K562 (cell line): ENCODE data around the gene SRI. TPM values are rescaled to one million over a fixed set of nuclear protein-coding genes. Genes with fewer than 3 reads are reported as not detected.

Experiments
- ATAC-seq: fragments of 200-7000 bp; cut with Tn5 transposase; 3 replicates; pipeline ENCODE4 v1.9.1; 2020; ENCODE audit warnings: moderate library complexity
- BruUV-seq: library from RNA; stranded (reverse); fragments of 400-500 nt; replicated peaks from 2 replicates; lab custom pipeline; 2021; lab: Mats Ljungman, UMichigan
- CTCF ChIA-PET: fragments of 300-600 bp; formaldehyde crosslinking; extraction: SDS; loops from one replicate; lab custom pipeline; 2021; ENCODE audit warnings: low intra/inter-chr PET ratio; lab: Yijun Ruan, JAX
- POLR2A ChIA-PET: fragments of 300-600, 350-650 bp; sonication (Branson Sonifier 250); formaldehyde crosslinking; extraction: SDS; loops from one replicate; lab custom pipeline; 2021; ENCODE audit warnings: antibody characterized with exemption, inconsistent platforms; lab: Yijun Ruan, JAX
- DNase-seq, 4 experiments: peaks; one replicate each; pipeline versions ENCODE4 v3.0.0 to v3.0.0-alpha.2; 2011 to 2018; ENCODE audit warnings: low spot score in 3 of 4, mixed read lengths in 3 of 4; ENCODE audit errors: extremely low read depth in 1 of 4
- FAIRE-seq: peaks from 2 replicates; lab custom pipeline; 2011; peaks lifted over from hg19 to GRCh38; lab: Jason Lieb, UNC
- H2AFZ ChIP-seq: 2 replicates; pipeline ENCODE4 v1.6.0; 2011; ENCODE audit warnings: low read depth, low read length, control low read depth, inconsistent platforms
- H3K27ac ChIP-seq: fragments of 200-600 bp; 3 replicates; pipeline ENCODE4 v1.8.0; 2011; ENCODE audit warnings: low read depth, mild to moderate bottlenecking, control low read depth, inconsistent platforms, low read length, moderate library complexity, mixed read lengths; ENCODE audit errors: extremely low read depth
- H3K27me3 ChIP-seq, 2 experiments: fragments of 300-600 bp in 1 of 2; 2 replicates in 1 of 2; 3 replicates in 1 of 2; pipeline versions ENCODE4 v1.6.0 to v1.8.0; 2011; ENCODE audit warnings: inconsistent platforms in 2 of 2, low read length in 2 of 2, mild to moderate bottlenecking in 1 of 2, mixed read lengths in 1 of 2, moderate library complexity in 1 of 2; ENCODE audit not compliant: control insufficient read depth in 2 of 2, insufficient read depth in 2 of 2
- H3K36me3 ChIP-seq: fragments of 300-600 bp; 3 replicates; pipeline ENCODE4 v1.8.0; 2011; ENCODE audit warnings: mild to moderate bottlenecking, low read length, inconsistent platforms; ENCODE audit not compliant: control insufficient read depth, insufficient read depth
- H3K4me1 ChIP-seq, 2 experiments: fragments of 200-600 bp in 1 of 2; replicated peaks in 1 of 2; 2 replicates in 1 of 2; 3 replicates in 1 of 2; pipeline versions ENCODE4 v1.5.1 to v1.8.0; 2011; ENCODE audit warnings: inconsistent platforms in 2 of 2, low read length in 2 of 2, mild to moderate bottlenecking in 1 of 2, mixed read lengths in 1 of 2, moderate library complexity in 1 of 2; ENCODE audit not compliant: control insufficient read depth in 2 of 2, insufficient read depth in 2 of 2
- H3K4me2 ChIP-seq: 2 replicates; pipeline ENCODE4 v1.6.1; 2011; ENCODE audit warnings: low read length, control low read depth, inconsistent platforms, mixed read lengths; ENCODE audit not compliant: insufficient read depth
- H3K4me3 ChIP-seq: fragments of 200-600 bp; sonication (generic), shearing (Covaris generic); 2 replicates; pipeline ENCODE4 v1.5.1; 2016; ENCODE audit warnings: control low read depth, inconsistent platforms
- H3K79me2 ChIP-seq: fragments of 200-600 bp; 3 replicates; pipeline ENCODE4 v1.8.0; 2011; ENCODE audit warnings: low read length, inconsistent platforms; ENCODE audit not compliant: control insufficient read depth, insufficient read depth
- H3K9ac ChIP-seq, 2 experiments: 2 replicates each; pipeline versions ENCODE4 v1.6.0 to v1.6.1; 2011; ENCODE audit warnings: low read depth in 2 of 2, low read length in 2 of 2, control low read depth in 1 of 2, inconsistent platforms in 1 of 2, mild to moderate bottlenecking in 1 of 2, mixed read lengths in 1 of 2; ENCODE audit not compliant: insufficient read depth in 1 of 2
- H3K9me1 ChIP-seq: one replicate; pipeline ENCODE4 v1.6.0; 2011; ENCODE audit warnings: inconsistent platforms, mild to moderate bottlenecking, low read length, moderate library complexity; ENCODE audit not compliant: control insufficient read depth, insufficient read depth
- H3K9me3 ChIP-seq: replicated peaks from 2 replicates; pipeline ENCODE4 v1.5.1; 2011; ENCODE audit warnings: low read depth, low read length, inconsistent platforms; ENCODE audit not compliant: control insufficient read depth, insufficient read depth
- H4K20me1 ChIP-seq: replicated peaks from 2 replicates; pipeline ENCODE4 v1.6.1; 2011; ENCODE audit warnings: low read length, inconsistent platforms, mixed read lengths; ENCODE audit not compliant: control insufficient read depth, insufficient read depth
- CCAR2 ChIP-seq: fragments of 200-400 bp; formaldehyde crosslinking; IDR thresholded peaks from 2 replicates; pipeline ENCODE4 v1.6.1; 2017; ENCODE audit warnings: mild to moderate bottlenecking, low read depth, low read length
- CTCF ChIP-seq, 3 experiments: IDR thresholded peaks in 2 of 3; conservative IDR thresholded peaks in 1 of 3; 2 replicates each; pipeline ENCODE4 v1.5.1; 2011 to 2012; ENCODE audit warnings: low read length in 3 of 3, mild to moderate bottlenecking in 3 of 3, control low read depth in 2 of 3, improper control_type of control experiment in 1 of 3, inconsistent platforms in 1 of 3, low read depth in 1 of 3, mixed read lengths in 1 of 3, moderate library complexity in 1 of 3; ENCODE audit not compliant: insufficient read depth in 2 of 3
- MCM2 ChIP-seq: fragments of 450-650 bp; IDR thresholded peaks from 2 replicates; pipeline ENCODE4 v1.6.1; 2017; ENCODE audit warnings: low read depth, mild to moderate bottlenecking
- MEF2D ChIP-seq: conservative IDR thresholded peaks from 2 replicates; pipeline ENCODE4 v1.6.1; 2016; ENCODE audit warnings: low read depth, missing genetic modification characterization, missing compliant biosample characterization
- ZKSCAN1 ChIP-seq: fragments of 150-350 bp; IDR thresholded peaks from 2 replicates; pipeline ENCODE4 v1.6.1; 2016; ENCODE audit warnings: low read depth, low read length
- ZNF282 ChIP-seq: sonication (generic); formaldehyde crosslinking; IDR thresholded peaks from 2 replicates; pipeline ENCODE4 v1.8.1; 2023; ENCODE audit warnings: missing genetic modification reagents
- WGBS: fragments of 100-300 bp; shearing (Covaris generic); methylation state at CpG from one replicate; pipeline ENCODE4 v1.1.6; 2016; ENCODE audit warnings: low coverage, mixed read lengths; ENCODE audit not compliant: insufficient coverage; ENCODE audit errors: missing lambda C conversion rate; 5-methylcytosine and 5-hydroxymethylcytosine counted together
- in situ Hi-C: fragments of 300-500 bp; cut with MboI; formaldehyde crosslinking; loops from 4 replicates; pipeline ENCODE4 v1.15.0; 2018; ENCODE audit warnings: inconsistent platforms, mixed read lengths
- intact Hi-C: fragments of 100-400 bp; cut with micrococcal nuclease; formaldehyde crosslinking; loops from 2 replicates; pipeline ENCODE4 v1.14.2; 2022
- polyA plus RNA-seq, 8 experiments: library from polyadenylated mRNA; depleted of rRNA in 4 of 8; stranded (reverse) in 5 of 8; unstranded in 3 of 8; fragments of >200 nt; fragmentation: Nextera tagmentation in 2 of 8; fragmentation: Illumina TruSeq in 1 of 8; extraction: Ambion mirVana in 2 of 8; extraction: Trizol in 1 of 8; gene quantifications; 2 replicates each; pipeline versions ENCODE4 v1.2.1 to v1.2.3, GENCODE V29; 2011 to 2014; ENCODE audit warnings: inconsistent platforms in 1 of 8, missing spikeins in 1 of 8
- total RNA-seq, 7 experiments: library from RNA; depleted of rRNA in 6 of 7; stranded (reverse); fragments of >200 nt in 6 of 7; fragmentation: Illumina TruSeq in 2 of 7; extraction: Trizol in 2 of 7; gene quantifications; 2 replicates each; pipeline versions ENCODE4 v1.2.1 to v1.2.3, GENCODE V29; 2011 to 2021; ENCODE audit warnings: low replicate concordance in 1 of 7

SRI gene
- total and polyA plus RNA-seq, 9 of the 15 experiments (the other 6 are each of a cell fraction or from before 2014, with no cell fraction given) = 56.4 to 158 (median 119) TPM

GRCh38 chr7:88262562-88262961 is 42.7 kb upstream of the SRI start:
- no TSS peak for BruUV-seq
- Histone ChIP-seq H3K4me3 (no peak overlapping the region), H3K36me3 (no peaks in the 10 kb centered on the region), H2AFZ (no peak overlapping the region), H3K79me2 (no peaks in the 10 kb centered on the region), H3K27me3 (no peaks in the 10 kb centered on the region), H3K27ac (no peak overlapping the region), H3K4me2 (no peak overlapping the region), H3K9ac (no peak overlapping the region), H3K9me3 (no peaks in the 10 kb centered on the region), H3K9me1 (no peaks in the 10 kb centered on the region), H3K4me1 (no peaks in the 10 kb centered on the region), H4K20me1 (no peaks in the 10 kb centered on the region)
- ATAC-seq (no peak), FAIRE-seq (no peak), DNase-seq (no peak)
- no peak for TF ChIP-seq CCAR2
- no peak for TF ChIP-seq ZNF282
- TF ChIP-seq MEF2D = no peak
- no peak for TF ChIP-seq ZKSCAN1
- ChIA-PET POLR2A (no interaction called here), CTCF (no interaction called here)
- 0% methylated on average over 4 of the region's 4 CpGs for WGBS
- intact Hi-C loops (no loop called here), in situ Hi-C loops (no loop called here)

- Histone ChIP-seq H3K9ac (no peak overlapping the region), H3K9me3 (no peaks in the 10 kb centered on the region), H3K4me3 (no peak overlapping the region), H3K4me2 (no peak overlapping the region), H3K9me1 (no peaks in the 10 kb centered on the region), H2AFZ (no peak overlapping the region), H3K36me3 (no peaks in the 10 kb centered on the region), H3K4me1 (no peaks in the 10 kb centered on the region), H4K20me1 (no peaks in the 10 kb centered on the region), H3K79me2 (no peaks in the 10 kb centered on the region), H3K27me3 (no peaks in the 10 kb centered on the region), H3K27ac (no peak overlapping the region)
- DNase-seq (no peak), ATAC-seq (no peak), FAIRE-seq (no peak)
- ChIA-PET CTCF (no interaction called here), POLR2A (interaction anchor here (0.9 kb wide), 1 partner anchor 19 kb away, joined by 3 read pairs; no protein-coding TSS in a partner anchor)
- WGBS = 0% methylated on average over 1 of the region's 1 CpG
- in situ Hi-C loops = no loop called here
- intact Hi-C loops = no loop called here
- no peak for TF ChIP-seq MCM2
- TF ChIP-seq CTCF (IDR thresholded peaks at IDR 0.05 in 2 of 3, conservative IDR thresholded peaks at IDR 0.05 in 1 of 3; ENCODE audit: insufficient read depth in 2 of 3, low read depth in 1 of 3, low read length in 3 of 3) = no peak
- no TSS peak for BruUV-seq
Measured at GRCh38 chr7:88260719-88261118, 40.9 kb upstream of the SRI start.
